HUES48 (cell line): Measurements from ENCODE around the gene RASSF7.

ENCODE experiments used
- H3K27ac ChIP-seq: one replicate; pipeline ENCODE4 v1.7.0; 2013; ENCODE audit warnings: low read depth, low read length, inconsistent platforms
- H3K27me3 ChIP-seq: 2 replicates; pipeline ENCODE4 v1.6.1; 2013; ENCODE audit warnings: mild to moderate bottlenecking, low read length; ENCODE audit not compliant: control insufficient read depth, insufficient read depth
- H3K36me3 ChIP-seq: 2 replicates; pipeline ENCODE4 v1.6.1; 2013; ENCODE audit warnings: low read length; ENCODE audit not compliant: control insufficient read depth, insufficient read depth
- H3K4me1 ChIP-seq: 2 replicates; pipeline ENCODE4 v1.6.1; 2013; ENCODE audit warnings: mild to moderate bottlenecking, low read length; ENCODE audit not compliant: control insufficient read depth, insufficient read depth
- H3K4me3 ChIP-seq: 2 replicates; pipeline ENCODE4 v1.5.1; 2013; ENCODE audit warnings: mild to moderate bottlenecking, low read depth, low read length
- H3K9ac ChIP-seq: 2 replicates; pipeline ENCODE4 v1.6.1; 2013; ENCODE audit warnings: mild to moderate bottlenecking, low read depth, low read length, moderate library complexity
- H3K9me3 ChIP-seq: 2 replicates; pipeline ENCODE4 v1.6.1; 2013; ENCODE audit warnings: low read length; ENCODE audit not compliant: control insufficient read depth, insufficient read depth

Gene RASSF7

GRCh38 chr11:609341-609811 lies 48.6 kb downstream of the RASSF7 start:
- H3K9me3 ChIP-seq, result no peaks in the 10 kb centered on the region
- no peak overlapping the region for H3K4me3 ChIP-seq
- H3K36me3 ChIP-seq, result peaks cover 91% of the 10 kb centered on the region
- H3K27ac ChIP-seq, result no peak overlapping the region
- H3K27me3 ChIP-seq, result no peaks in the 10 kb centered on the region
- no peaks in the 10 kb centered on the region for H3K4me1 ChIP-seq
- no peak overlapping the region for H3K9ac ChIP-seq

- no peaks in the 10 kb centered on the region for H3K4me1 ChIP-seq
- H3K36me3 ChIP-seq, result peaks cover 85% of the 10 kb centered on the region
- no peak overlapping the region for H3K9ac ChIP-seq
- H3K27ac ChIP-seq, result no peak overlapping the region
- no peak overlapping the region for H3K4me3 ChIP-seq
- no peaks in the 10 kb centered on the region for H3K9me3 ChIP-seq
- no peaks in the 10 kb centered on the region for H3K27me3 ChIP-seq
Observed at GRCh38 chr11:610146-610801, 49.5 kb downstream of the RASSF7 start.

- Histone ChIP-seq H3K27ac (peak overlapping the region; percentile 5), H3K9me3 (no peaks in the 10 kb centered on the region), H3K36me3 (peaks cover 75% of the 10 kb centered on the region), H3K4me1 (no peaks in the 10 kb centered on the region), H3K9ac (no peak overlapping the region), H3K4me3 (no peak overlapping the region), H3K27me3 (no peaks in the 10 kb centered on the region)
Observed at GRCh38 chr11:611001-611996, 50.5 kb downstream of the RASSF7 start.

GRCh38 chr11:612201-612960 lies 51.6 kb downstream of the RASSF7 start:
- Histone ChIP-seq H3K9ac (no peak overlapping the region), H3K9me3 (no peaks in the 10 kb centered on the region), H3K4me3 (no peak overlapping the region), H3K27ac (peak overlapping the region; percentile 18), H3K36me3 (peaks cover 64% of the 10 kb centered on the region), H3K27me3 (no peaks in the 10 kb centered on the region), H3K4me1 (no peaks in the 10 kb centered on the region)

GRCh38 chr11:612961-613300 lies 52.2 kb downstream of the RASSF7 start:
- Histone ChIP-seq H3K27me3 (no peaks in the 10 kb centered on the region), H3K9ac (no peak overlapping the region), H3K4me3 (no peak overlapping the region), H3K9me3 (no peaks in the 10 kb centered on the region), H3K27ac (peak overlapping the region; percentile 40), H3K4me1 (no peaks in the 10 kb centered on the region), H3K36me3 (peaks cover 59% of the 10 kb centered on the region)

GRCh38 chr11:613369-613968 lies 52.7 kb downstream of the RASSF7 start:
- Histone ChIP-seq H3K9ac (no peak overlapping the region), H3K27me3 (no peaks in the 10 kb centered on the region), H3K36me3 (peaks cover 54% of the 10 kb centered on the region), H3K4me3 (no peak overlapping the region), H3K27ac (peak overlapping the region; percentile 40), H3K4me1 (no peaks in the 10 kb centered on the region), H3K9me3 (no peaks in the 10 kb centered on the region)
